ENCODE data around the gene VRK3. TPM values are rescaled to one million over a fixed set of nuclear protein-coding genes. Genes with fewer than 3 reads are reported as not detected.
"Not testable (repeated sequence)": the region's sequence is repeated elsewhere in the genome, so short reads cannot be mapped to it uniquely, and the experiment has no call there.

VRK3 gene, protein sequence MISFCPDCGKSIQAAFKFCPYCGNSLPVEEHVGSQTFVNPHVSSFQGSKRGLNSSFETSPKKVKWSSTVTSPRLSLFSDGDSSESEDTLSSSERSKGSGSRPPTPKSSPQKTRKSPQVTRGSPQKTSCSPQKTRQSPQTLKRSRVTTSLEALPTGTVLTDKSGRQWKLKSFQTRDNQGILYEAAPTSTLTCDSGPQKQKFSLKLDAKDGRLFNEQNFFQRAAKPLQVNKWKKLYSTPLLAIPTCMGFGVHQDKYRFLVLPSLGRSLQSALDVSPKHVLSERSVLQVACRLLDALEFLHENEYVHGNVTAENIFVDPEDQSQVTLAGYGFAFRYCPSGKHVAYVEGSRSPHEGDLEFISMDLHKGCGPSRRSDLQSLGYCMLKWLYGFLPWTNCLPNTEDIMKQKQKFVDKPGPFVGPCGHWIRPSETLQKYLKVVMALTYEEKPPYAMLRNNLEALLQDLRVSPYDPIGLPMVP
- total RNA-seq (18.8 TPM), polyA plus RNA-seq (ENCODE audit: insufficient read depth in 1 of 8, insufficient read length in 8 of 8, low replicate concordance in 1 of 8) (10 to 100 TPM; 17.5 to 24.6 (median 18.6) TPM)
- long read RNA-seq, donor 1, partial matches to known transcripts = 0 of 3 reads
- long read RNA-seq, donor 1, other reads (novel, unspliced or antisense) = 0 of 3 reads
- long read RNA-seq, donor 2, partial matches to known transcripts = 0 of 1 reads
- long read RNA-seq, donor 2, other reads (novel, unspliced or antisense) = 0 of 1 reads
- long read RNA-seq, donor 3, partial matches to known transcripts = 0 of 3 reads
- long read RNA-seq, donor 3, other reads (novel, unspliced or antisense) = 0 of 3 reads
- long read RNA-seq, donor 4, partial matches to known transcripts = 0 of 1 reads
- long read RNA-seq, donor 4, other reads (novel, unspliced or antisense) = 0 of 1 reads
- long read RNA-seq, donor 5, partial matches to known transcripts = 0 of 4 reads
- long read RNA-seq, donor 5, other reads (novel, unspliced or antisense) = 0 of 4 reads
- long read RNA-seq, donor 6, partial matches to known transcripts = 0 of 9 reads
- long read RNA-seq, donor 6, other reads (novel, unspliced or antisense) = 0 of 9 reads
- long read RNA-seq, donor 7, partial matches to known transcripts = 0 of 6 reads
- long read RNA-seq, donor 7, other reads (novel, unspliced or antisense) = 0 of 6 reads
- long read RNA-seq, donor 8, partial matches to known transcripts = 0 of 5 reads
- long read RNA-seq, donor 8, other reads (novel, unspliced or antisense) = 0 of 5 reads
- long read RNA-seq, donor 9, partial matches to known transcripts = 0 of 3 reads
- long read RNA-seq, donor 9, other reads (novel, unspliced or antisense) = 0 of 3 reads
- long read RNA-seq, donor 10, transcript VRK3-217 (15 exons, 2,126 nt) = major isoform, 5 of 10 reads
- long read RNA-seq, donor 10, partial matches to known transcripts = 0 of 10 reads
- long read RNA-seq, donor 10, other reads (novel, unspliced or antisense) = 0 of 10 reads
- long read RNA-seq, donor 11, partial matches to known transcripts = 0 of 2 reads
- long read RNA-seq, donor 11, other reads (novel, unspliced or antisense) = 0 of 2 reads

DNA sequence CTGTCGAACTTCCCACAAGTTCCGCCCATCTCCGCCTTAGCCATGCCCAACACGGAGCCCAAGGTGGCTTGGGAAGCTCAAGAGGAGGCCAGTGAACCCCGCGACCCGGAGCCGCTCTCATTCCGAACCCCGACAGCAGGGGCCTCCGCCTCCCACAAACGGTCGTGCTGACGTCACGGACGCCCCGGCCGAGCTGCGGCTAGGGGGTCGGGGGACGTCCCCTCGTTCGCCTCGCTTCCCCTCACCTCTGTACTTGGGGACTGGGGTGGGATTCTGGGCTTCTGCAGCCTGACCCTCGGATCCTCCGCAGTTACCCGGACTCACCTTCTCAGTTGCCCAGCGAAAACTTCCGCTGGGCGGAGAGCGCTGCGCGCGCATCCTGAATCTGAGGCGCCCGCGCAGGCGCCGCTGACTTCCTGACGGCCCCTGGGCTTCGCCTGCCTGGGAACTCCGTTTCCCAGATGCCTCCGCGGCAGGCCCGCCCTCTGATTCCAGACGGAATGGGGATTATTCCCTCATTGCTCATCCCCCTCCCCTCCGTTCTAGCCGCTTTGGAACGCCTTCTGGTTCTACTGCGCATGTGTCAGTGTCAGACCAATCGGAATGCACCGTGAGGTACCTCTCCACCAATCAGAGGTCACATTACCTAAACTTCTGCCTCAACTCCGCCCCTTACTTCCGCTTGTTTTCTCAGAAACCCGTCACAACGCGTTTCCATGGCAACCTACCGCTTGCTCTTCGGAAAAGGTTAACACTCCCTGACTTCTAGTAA, at the start of gene VRK3:
Gene VRK3 (minus strand): TSS at position 351 of the 772 bp plus-strand sequence. CDS start 9,210 bp downstream, outside the sequence.
- peaks cover 15% of the 10 kb centered on the region for H3K36me3 ChIP-seq (ENCODE audit: control insufficient read depth, insufficient read depth, low read length)
- H3K27ac ChIP-seq (ENCODE audit: low read length) = peak within 1 kb of the TSS; percentile 93
- H3K9me3 ChIP-seq (replicated peaks; ENCODE audit: control insufficient read depth, low read depth, low read length) = no peaks in the 10 kb centered on the region
- no peaks in the 10 kb centered on the region for H3K27me3 ChIP-seq (ENCODE audit: control insufficient read depth, insufficient read depth, low read length)
- H3K4me1 ChIP-seq (ENCODE audit: control insufficient read depth, insufficient read depth, low read length) = peaks cover 15% of the 10 kb centered on the region
- peak; percentile 100 for DNase-seq
- 0% methylated on average over 38 of the region's 59 CpGs for WGBS (ENCODE audit: insufficient coverage)
- peak within 1 kb of the TSS; percentile 87 for H3K4me3 ChIP-seq (ENCODE audit: low read length)

DNA sequence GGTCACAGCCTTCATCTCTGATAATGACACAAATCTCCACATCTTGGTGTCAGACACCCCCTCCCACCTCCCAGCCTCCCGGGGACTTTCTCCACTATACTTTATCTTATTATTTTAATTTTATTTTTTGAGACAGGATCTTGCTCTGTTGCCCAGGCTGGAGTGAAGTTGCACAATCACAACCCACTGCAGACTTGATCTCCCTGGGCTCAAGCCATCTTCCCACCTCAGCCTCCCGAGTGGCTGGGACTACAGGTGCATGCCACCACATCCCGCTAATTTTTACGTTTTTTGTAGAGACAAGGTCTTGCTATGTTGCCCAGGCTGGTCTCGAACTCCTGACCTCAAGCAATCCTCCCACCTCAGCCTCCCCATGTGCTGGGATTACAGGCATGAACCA, 43.2 kb upstream of the VRK3 start:
- H3K9me3 ChIP-seq (replicated peaks; ENCODE audit: control insufficient read depth, low read depth, low read length); H3K36me3 ChIP-seq (ENCODE audit: control insufficient read depth, insufficient read depth, low read length); H3K4me3 ChIP-seq (ENCODE audit: low read length); H3K4me1 ChIP-seq (ENCODE audit: control insufficient read depth, insufficient read depth, low read length); H3K27ac ChIP-seq (ENCODE audit: low read length); H3K27me3 ChIP-seq (ENCODE audit: control insufficient read depth, insufficient read depth, low read length); DNase-seq: not testable (repeated sequence)
- WGBS (ENCODE audit: insufficient coverage) = 75% methylated on average over 4 of the region's 5 CpGs

DNA sequence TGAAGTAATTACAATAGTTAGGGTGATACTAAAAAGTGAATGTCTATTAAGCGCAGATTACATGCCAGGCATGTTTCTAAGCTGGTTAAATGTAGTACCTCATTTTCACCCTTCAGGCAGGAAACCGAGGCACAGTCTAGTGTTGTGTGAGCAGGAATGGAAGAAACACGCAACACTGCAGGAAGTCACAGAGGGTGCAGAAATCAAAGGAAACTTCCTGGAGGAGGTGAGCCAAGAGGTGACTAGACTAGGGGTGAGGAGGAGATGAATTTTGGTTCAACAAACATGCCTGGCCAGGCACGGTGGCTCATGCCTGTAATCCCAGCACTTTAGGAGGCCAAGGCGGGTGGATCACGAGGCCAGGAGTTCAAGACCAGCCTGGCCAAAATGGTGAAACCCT, 42.4 kb upstream of the VRK3 start:
- Histone ChIP-seq H3K36me3 (ENCODE audit: control insufficient read depth, insufficient read depth, low read length) (no peaks in the 10 kb centered on the region), H3K4me1 (ENCODE audit: control insufficient read depth, insufficient read depth, low read length) (no peaks in the 10 kb centered on the region), H3K9me3 (replicated peaks; ENCODE audit: control insufficient read depth, low read depth, low read length) (no peaks in the 10 kb centered on the region), H3K27me3 (ENCODE audit: control insufficient read depth, insufficient read depth, low read length) (no peaks in the 10 kb centered on the region), H3K27ac (ENCODE audit: low read length) (no peak overlapping the region), H3K4me3 (ENCODE audit: low read length) (no peak overlapping the region)
- 80% methylated on average over 6 of the region's 6 CpGs for WGBS (ENCODE audit: insufficient coverage)
- DNase-seq = no peak

DNA sequence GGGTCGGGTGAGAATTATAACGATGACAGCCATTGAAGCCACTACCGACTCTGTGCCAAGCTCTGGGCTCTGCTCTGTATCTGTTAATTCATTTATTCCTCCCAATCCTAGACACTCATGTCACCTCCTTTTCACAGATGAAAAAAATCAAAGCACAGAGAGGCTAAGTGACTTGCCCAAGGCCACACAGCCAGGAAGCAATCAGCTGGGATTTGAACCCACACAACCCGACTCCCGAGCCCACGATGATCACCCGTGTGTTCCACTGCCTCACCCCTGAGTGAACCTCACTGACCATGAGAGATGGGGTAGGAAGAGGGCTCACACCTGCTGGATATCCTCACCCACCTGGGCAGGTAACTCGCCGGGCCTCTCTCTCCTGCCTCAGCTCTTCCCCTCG, 40.8 kb upstream of the VRK3 start:
- no peak overlapping the region for H3K4me3 ChIP-seq (ENCODE audit: low read length)
- no peaks in the 10 kb centered on the region for H3K4me1 ChIP-seq (ENCODE audit: control insufficient read depth, insufficient read depth, low read length)
- no peak overlapping the region for H3K27ac ChIP-seq (ENCODE audit: low read length)
- H3K9me3 ChIP-seq (replicated peaks; ENCODE audit: control insufficient read depth, low read depth, low read length) = no peaks in the 10 kb centered on the region
- WGBS (ENCODE audit: insufficient coverage) = 81% methylated on average over 8 of the region's 10 CpGs
- no peaks in the 10 kb centered on the region for H3K27me3 ChIP-seq (ENCODE audit: control insufficient read depth, insufficient read depth, low read length)
- H3K36me3 ChIP-seq (ENCODE audit: control insufficient read depth, insufficient read depth, low read length) = no peaks in the 10 kb centered on the region
- DNase-seq = no peak

DNA sequence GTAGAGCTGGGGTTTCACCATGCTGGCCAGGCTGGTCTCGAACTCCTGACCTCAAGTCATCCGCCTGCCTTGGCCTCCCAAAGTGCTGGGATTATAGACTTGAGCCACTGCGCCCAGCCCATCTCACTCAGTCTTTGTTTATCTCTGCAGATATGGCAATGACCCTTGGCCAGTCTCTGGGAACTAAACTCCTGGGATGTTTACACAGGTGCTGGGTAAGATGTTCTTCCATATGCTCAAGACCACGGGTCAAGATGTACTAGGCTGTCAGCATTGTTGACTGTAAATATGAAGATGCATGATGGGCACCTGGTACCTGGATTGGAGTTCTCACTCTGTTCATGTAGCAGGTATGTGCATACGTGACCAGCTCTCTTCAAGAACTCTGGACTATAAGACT, 36.5 kb upstream of the VRK3 start:
- WGBS (ENCODE audit: insufficient coverage) = 85% methylated on average over 4 of the region's 5 CpGs
- DNase-seq = no peak
- no peaks in the 10 kb centered on the region for H3K36me3 ChIP-seq (ENCODE audit: control insufficient read depth, insufficient read depth, low read length)
- no peaks in the 10 kb centered on the region for H3K27me3 ChIP-seq (ENCODE audit: control insufficient read depth, insufficient read depth, low read length)
- H3K4me3 ChIP-seq (ENCODE audit: low read length) = no peak overlapping the region
- H3K27ac ChIP-seq (ENCODE audit: low read length) = no peak overlapping the region
- H3K4me1 ChIP-seq (ENCODE audit: control insufficient read depth, insufficient read depth, low read length) = no peaks in the 10 kb centered on the region
- peaks cover 21% of the 10 kb centered on the region for H3K9me3 ChIP-seq (replicated peaks; ENCODE audit: control insufficient read depth, low read depth, low read length)

DNA sequence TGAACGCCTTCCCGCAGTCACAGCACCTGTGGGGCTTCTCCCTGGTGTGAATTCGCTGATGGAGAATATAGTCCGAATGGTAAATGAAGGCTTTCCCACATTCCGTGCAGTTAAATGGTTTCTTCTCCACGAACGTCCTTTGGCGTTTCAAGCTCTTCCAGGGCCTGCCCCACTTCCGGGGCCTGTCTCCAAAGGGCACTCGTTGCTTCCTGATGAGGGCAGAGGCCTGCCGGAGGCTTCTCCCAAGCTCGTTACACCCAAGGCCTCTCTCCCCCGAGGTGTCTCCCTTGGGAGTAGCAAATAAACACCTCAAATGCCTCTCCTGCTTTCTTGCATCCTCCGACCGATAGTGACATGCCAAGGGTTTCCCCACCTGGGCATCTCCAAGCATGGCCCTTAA, 34.9 kb upstream of the VRK3 start:
- H3K9me3 ChIP-seq (replicated peaks; ENCODE audit: control insufficient read depth, low read depth, low read length) = peaks cover 21% of the 10 kb centered on the region
- H3K36me3 ChIP-seq (ENCODE audit: control insufficient read depth, insufficient read depth, low read length) = no peaks in the 10 kb centered on the region
- no peak overlapping the region for H3K27ac ChIP-seq (ENCODE audit: low read length)
- H3K4me3 ChIP-seq (ENCODE audit: low read length) = no peak overlapping the region
- H3K4me1 ChIP-seq (ENCODE audit: control insufficient read depth, insufficient read depth, low read length) = no peaks in the 10 kb centered on the region
- no peak for DNase-seq
- 84% methylated on average over 15 of the region's 15 CpGs for WGBS (ENCODE audit: insufficient coverage)
- no peaks in the 10 kb centered on the region for H3K27me3 ChIP-seq (ENCODE audit: control insufficient read depth, insufficient read depth, low read length)

DNA sequence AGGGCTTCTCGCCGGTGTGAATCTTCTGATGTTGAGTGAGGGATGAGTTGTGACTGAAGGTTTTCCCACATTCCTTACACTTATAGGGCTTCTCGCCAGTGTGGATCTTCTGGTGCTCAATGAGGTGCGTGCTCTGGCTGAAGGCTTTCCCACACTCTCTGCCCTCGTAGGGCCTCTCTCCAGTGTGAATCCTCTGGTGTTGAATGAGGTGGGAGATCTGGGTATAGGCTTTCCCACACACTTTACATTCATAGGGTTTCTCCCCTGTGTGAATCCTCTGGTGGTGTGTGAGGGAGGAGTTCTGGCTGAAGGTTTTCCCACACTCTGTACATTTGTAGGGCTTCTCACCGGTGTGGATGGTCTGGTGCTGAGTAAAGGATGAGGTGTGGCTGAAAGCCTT, 33.9 kb upstream of the VRK3 start:
- WGBS (ENCODE audit: insufficient coverage) = no CpG with 5 or more reads among the region's 6 CpGs
- Histone ChIP-seq H3K27ac (ENCODE audit: low read length) (no peak overlapping the region), H3K27me3 (ENCODE audit: control insufficient read depth, insufficient read depth, low read length) (no peaks in the 10 kb centered on the region), H3K4me1 (ENCODE audit: control insufficient read depth, insufficient read depth, low read length) (no peaks in the 10 kb centered on the region), H3K9me3 (replicated peaks; ENCODE audit: control insufficient read depth, low read depth, low read length) (peaks cover 21% of the 10 kb centered on the region), H3K4me3 (ENCODE audit: low read length) (no peak overlapping the region), H3K36me3 (ENCODE audit: control insufficient read depth, insufficient read depth, low read length) (no peaks in the 10 kb centered on the region)
- no peak for DNase-seq

DNA sequence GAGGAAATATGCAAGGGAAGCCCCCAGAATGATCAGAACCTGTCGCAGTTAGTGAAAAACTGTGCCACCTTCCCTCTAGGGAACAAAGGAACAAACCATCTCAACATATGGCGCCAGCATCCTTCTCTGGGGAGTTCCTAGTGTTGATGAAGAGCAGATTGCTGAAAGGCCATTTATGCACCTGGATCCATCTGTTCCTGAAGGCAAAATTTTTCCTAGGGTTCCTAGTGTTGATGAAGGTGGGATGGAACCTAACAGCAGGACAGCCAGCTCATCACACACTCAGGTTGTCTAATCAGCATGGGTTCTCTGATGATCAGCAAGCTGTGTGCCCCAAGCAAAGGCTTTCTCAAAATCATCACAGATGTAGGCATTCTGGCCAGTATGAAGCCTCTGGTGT, 33.3 kb upstream of the VRK3 start:
- Histone ChIP-seq H3K4me1 (ENCODE audit: control insufficient read depth, insufficient read depth, low read length) (no peaks in the 10 kb centered on the region), H3K27me3 (ENCODE audit: control insufficient read depth, insufficient read depth, low read length) (no peaks in the 10 kb centered on the region), H3K27ac (ENCODE audit: low read length) (no peak overlapping the region), H3K36me3 (ENCODE audit: control insufficient read depth, insufficient read depth, low read length) (no peaks in the 10 kb centered on the region), H3K4me3 (ENCODE audit: low read length) (no peak overlapping the region), H3K9me3 (replicated peaks; ENCODE audit: control insufficient read depth, low read depth, low read length) (peaks cover 21% of the 10 kb centered on the region)
- WGBS (ENCODE audit: insufficient coverage) = no CpG with 5 or more reads among the region's 2 CpGs
- DNase-seq = no peak

DNA sequence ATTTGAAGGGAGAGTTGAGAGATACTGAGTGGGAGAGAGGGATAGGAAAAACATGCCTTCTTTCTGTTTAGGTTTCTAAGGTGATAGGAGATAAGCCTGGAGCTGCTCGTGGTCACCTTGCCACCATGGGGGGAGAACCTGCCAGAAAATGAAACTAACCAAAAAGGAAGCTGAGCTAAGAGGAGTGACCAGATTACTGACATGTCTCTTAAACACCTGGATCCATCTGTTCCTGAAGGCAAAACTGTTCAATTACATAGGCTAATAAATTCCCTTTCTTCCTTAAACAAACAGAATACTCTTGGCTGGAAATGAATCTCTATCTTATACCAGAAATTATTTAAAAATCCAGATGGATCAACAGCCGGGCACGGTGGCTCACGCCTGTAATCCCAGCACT, 27.9 kb upstream of the VRK3 start:
- no peak for DNase-seq
- H3K4me1 ChIP-seq (ENCODE audit: control insufficient read depth, insufficient read depth, low read length) = peaks cover 5% of the 10 kb centered on the region
- no peak overlapping the region for H3K27ac ChIP-seq (ENCODE audit: low read length)
- WGBS (ENCODE audit: insufficient coverage) = no CpG with 5 or more reads among the region's 4 CpGs
- no peaks in the 10 kb centered on the region for H3K36me3 ChIP-seq (ENCODE audit: control insufficient read depth, insufficient read depth, low read length)
- peaks cover 8% of the 10 kb centered on the region for H3K27me3 ChIP-seq (ENCODE audit: control insufficient read depth, insufficient read depth, low read length)
- no peak overlapping the region for H3K4me3 ChIP-seq (ENCODE audit: low read length)
- peaks cover 3% of the 10 kb centered on the region for H3K9me3 ChIP-seq (replicated peaks; ENCODE audit: control insufficient read depth, low read depth, low read length)
